Psoas muscle (tissue), 8 donors: Measurements from ENCODE around the gene DRG1. TPM values are rescaled to one million over a fixed set of nuclear protein-coding genes. Genes with fewer than 3 reads are reported as not detected.

Source experiments
- ATAC-seq, 4 donors: fragments of 200-7000 bp; cut with Tn5 transposase; one replicate each; pipeline ENCODE4 v1.9.1; 2020; ENCODE audit warnings: moderate library complexity in 3 of 4, mild to moderate bottlenecking in 2 of 4
- DNase-seq, 2 donors: peaks; one replicate each; pipeline ENCODE4 v3.0.0-alpha.2; 2020
- H3K27ac ChIP-seq: fragments of 200-600 bp; one replicate; pipeline ENCODE4 v1.8.0; 2022
- H3K27me3 ChIP-seq, 3 donors: fragments of 200-600 bp in 1 of 3; one replicate each; pipeline versions ENCODE4 v1.6.1 to v1.8.0; 2013 to 2022; ENCODE audit warnings: low read length in 2 of 3, mild to moderate bottlenecking in 2 of 3, moderate library complexity in 1 of 3; ENCODE audit not compliant: insufficient read depth in 3 of 3
- H3K36me3 ChIP-seq, 2 donors: fragments of 200-600 bp in 1 of 2; one replicate each; pipeline versions ENCODE4 v1.6.1 to v1.8.0; 2013 to 2022; ENCODE audit warnings: low read depth in 1 of 2, mild to moderate bottlenecking in 1 of 2, moderate library complexity in 1 of 2; ENCODE audit not compliant: insufficient read depth in 1 of 2
- H3K4me1 ChIP-seq: fragments of 200-600 bp; one replicate; pipeline ENCODE4 v1.8.0; 2022
- H3K4me3 ChIP-seq: fragments of 200-600 bp; one replicate; pipeline ENCODE4 v1.8.0; 2022; ENCODE audit warnings: mild to moderate bottlenecking
- H3K9me3 ChIP-seq: fragments of 200-600 bp; one replicate; pipeline ENCODE4 v1.8.0; 2022
- CTCF ChIP-seq: fragments of 200-600 bp; IDR thresholded peaks from one replicate; pipeline ENCODE4 v1.8.0; 2022; ENCODE audit warnings: antibody characterized with exemption
- WGBS, 3 donors: extraction: QIAGEN DNeasy Blood & Tissue Kit; methylation state at CpG; one replicate each; pipeline versions ENCODE4 v1.1.6 to v1.1.7; 2013; 5-methylcytosine and 5-hydroxymethylcytosine counted together
- intact Hi-C, 2 donors: fragments of 100-400 bp; cut with DNase I; formaldehyde crosslinking; loops; one replicate each; pipeline versions ENCODE4 v1.11.0 to v1.14.2; 2022
- polyA plus RNA-seq, 3 donors: library from polyadenylated mRNA; stranded (reverse); fragments of 200-250 nt; gene quantifications; one replicate each; pipeline ENCODE4 v1.2.3, GENCODE V29; 2013
- total RNA-seq, 4 donors: library from RNA; stranded (reverse); fragmentation: NEBNext Ultra II Directional in 2 of 4; extraction: Animal tissue kit (Norgen Biotek cat#: 25700) in 2 of 4; gene quantifications; one replicate each; pipeline versions ENCODE4 v1.2.1 to v1.2.4, GENCODE V29; 2021 to 2023
- donor health status: healthy with polysubstance abuse.
- donor health status: DM: no; HTN: no; CAD: no; lungs with moderate emphysema.
- donor health status: Bipolar disorder and iron deficiency.
- donor health status: healthy.
- donor health status: DM: yes; HTN: yes; CAD: no.
- donor health status: DM: no; HTN: no; CAD: no.
- donor health status: DM: no; HTN: no; CAD: no.
- donor health status: DM: yes; HTN: yes; CAD: no.

Gene DRG1
- total and polyA plus RNA-seq, 7 donors, result 75.2 to 101 (median 90.6) TPM

- 83 to 85% (median 84%) methylated on average over 2 of the region's 2 CpGs for WGBS, 3 donors
- no peak overlapping the region for H3K27ac ChIP-seq
- DNase-seq (no peak), ATAC-seq (no peak)
- no peaks in the 10 kb centered on the region for H3K4me1 ChIP-seq
- no peak overlapping the region for H3K4me3 ChIP-seq
- no peaks in the 10 kb centered on the region for H3K9me3 ChIP-seq
- intact Hi-C loops, result no loop called here
- no peak for TF ChIP-seq CTCF
- H3K36me3 ChIP-seq, result peaks cover 7 to 86% of the 10 kb centered on the region in 2 donors
- H3K27me3 ChIP-seq, result no peaks in the 10 kb centered on the region
Observed at GRCh38 chr22:31465307-31465706, 65.9 kb downstream of the DRG1 start.

GRCh38 chr22:31474743-31475142 is 75.3 kb downstream of the DRG1 start:
- intact Hi-C loops, result no loop called here
- DNase-seq (no peak), ATAC-seq (no peak)
- Histone ChIP-seq H3K4me3 (no peak overlapping the region), H3K36me3 (peaks cover 2 to 38% of the 10 kb centered on the region in 2 donors), H3K27ac (no peak overlapping the region), H3K9me3 (no peaks in the 10 kb centered on the region), H3K27me3 (no peaks in the 10 kb centered on the region), H3K4me1 (peaks cover 8% of the 10 kb centered on the region)
- 96 to 97% (median 97%) methylated on average over 2 of the region's 2 CpGs for WGBS, 3 donors
- TF ChIP-seq CTCF, result no peak

GRCh38 chr22:31475800-31476199 is 76.4 kb downstream of the DRG1 start:
- Histone ChIP-seq H3K4me1 (peaks cover 8% of the 10 kb centered on the region), H3K27me3 (no peaks in the 10 kb centered on the region), H3K36me3 (peaks cover 2 to 35% of the 10 kb centered on the region in 2 donors), H3K4me3 (no peak overlapping the region), H3K9me3 (no peaks in the 10 kb centered on the region), H3K27ac (no peak overlapping the region)
- no peak for TF ChIP-seq CTCF
- DNase-seq, result no peak
- ATAC-seq, result no peak
- WGBS, 3 donors, result 89 to 96% (median 90%) methylated on average over 3 of the region's 3 CpGs
- intact Hi-C loops, result no loop called here

GRCh38 chr22:31477329-31477728 is 77.9 kb downstream of the DRG1 start:
- WGBS, 3 donors, result 92 to 95% (median 95%) methylated on average over 4 of the region's 4 CpGs
- peaks cover 0 to 40% of the 10 kb centered on the region in 2 donors for H3K36me3 ChIP-seq
- intact Hi-C loops, result no loop called here

More at GRCh38 chr22:31477329-31477728, 77.9 kb downstream of the DRG1 start:
- no peaks in the 10 kb centered on the region for H3K27me3 ChIP-seq
- no peak for TF ChIP-seq CTCF
- no peak for DNase-seq
- H3K9me3 ChIP-seq, result no peaks in the 10 kb centered on the region
- peaks cover 8% of the 10 kb centered on the region for H3K4me1 ChIP-seq
- no peak overlapping the region for H3K4me3 ChIP-seq
- no peak overlapping the region for H3K27ac ChIP-seq
- no peak for ATAC-seq
